ENCODE results near the gene ZNF324B. TPM values are rescaled to one million over a fixed set of nuclear protein-coding genes. Genes with fewer than 3 reads are reported as not detected.

ZNF324B gene
- total RNA-seq, 2 experiments from 2014 or later, result 7.6 to 8.2 TPM

DNA sequence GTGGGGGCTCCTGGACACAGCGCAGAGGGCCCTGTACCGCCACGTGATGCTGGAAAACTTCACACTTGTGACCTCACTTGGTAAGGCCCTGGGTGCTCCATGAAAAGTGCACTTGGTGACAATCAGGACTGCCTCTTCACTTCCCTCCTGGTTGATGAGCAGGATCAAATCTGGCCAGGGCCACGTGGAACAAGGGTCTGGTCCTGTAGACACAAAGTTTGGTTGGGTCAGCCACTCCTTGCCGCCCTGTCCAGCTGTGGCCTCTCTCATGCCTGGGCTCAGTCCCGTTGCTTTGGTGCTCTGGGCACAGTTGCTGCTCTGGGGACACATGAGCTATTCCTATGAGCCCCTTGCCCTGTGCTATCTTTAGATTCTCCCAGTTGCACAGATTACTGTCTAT is 2.3 kb downstream of the ZNF324B start:
- H3K4me3 Mint-ChIP-seq, result no peak overlapping the region
- ChIA-PET POLR2A (no interaction called here), CTCF (no interaction called here)
- no peak for TF ChIP-seq CTCF (IDR thresholded peaks at IDR 0.05)
- no peak overlapping the region for H3K27ac Mint-ChIP-seq
- peaks cover 26% of the 10 kb centered on the region for H3K4me1 Mint-ChIP-seq (ENCODE audit: low read depth)
- DNase-seq (no peak), ATAC-seq (no peak)
- H3K36me3 Mint-ChIP-seq (ENCODE audit: low read depth), result peaks cover 23% of the 10 kb centered on the region
- H3K9me3 Mint-ChIP-seq, result peaks cover 9% of the 10 kb centered on the region
- H3K27me3 Mint-ChIP-seq, result peaks cover 3% of the 10 kb centered on the region
- intact Hi-C loops (cut with micrococcal nuclease), result no loop called here

DNA sequence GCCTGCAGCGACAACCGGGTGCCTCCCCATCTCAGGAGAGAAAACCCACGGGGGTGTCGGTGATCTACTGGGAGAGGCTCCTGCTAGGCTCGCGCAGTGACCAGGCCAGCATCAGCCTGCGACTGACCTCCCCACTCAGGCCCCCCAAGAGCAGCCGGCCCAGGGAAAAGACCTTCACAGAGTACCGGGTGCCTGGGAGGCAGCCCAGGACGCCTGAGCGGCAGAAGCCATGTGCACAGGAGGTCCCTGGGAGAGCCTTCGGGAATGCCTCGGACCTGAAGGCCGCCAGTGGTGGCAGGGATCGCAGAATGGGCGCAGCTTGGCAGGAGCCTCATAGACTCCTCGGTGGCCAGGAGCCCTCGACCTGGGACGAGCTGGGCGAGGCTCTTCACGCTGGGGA is 3.9 kb downstream of the ZNF324B start:
- Mint-ChIP-seq H3K27me3 (peaks cover 3% of the 10 kb centered on the region), H3K27ac (no peak overlapping the region), H3K9me3 (no peaks in the 10 kb centered on the region), H3K4me3 (no peak overlapping the region), H3K4me1 (ENCODE audit: low read depth) (peaks cover 18% of the 10 kb centered on the region), H3K36me3 (ENCODE audit: low read depth) (peaks cover 20% of the 10 kb centered on the region)
- DNase-seq, result no peak
- intact Hi-C loops (cut with micrococcal nuclease), result no loop called here
- CTCF ChIA-PET, result no interaction called here
- POLR2A ChIA-PET, result no interaction called here
- ATAC-seq, result no peak
- no peak for TF ChIP-seq CTCF (IDR thresholded peaks at IDR 0.05)

GRCh38 chr19:58456111-58456510 is 4.7 kb downstream of the ZNF324B start:
- peaks cover 13% of the 10 kb centered on the region for H3K4me1 Mint-ChIP-seq (ENCODE audit: low read depth)
- DNase-seq, result no peak
- ATAC-seq, result no peak
- no peak for TF ChIP-seq CTCF (IDR thresholded peaks at IDR 0.05)
- intact Hi-C loops (cut with micrococcal nuclease), result no loop called here
- CTCF ChIA-PET, result no interaction called here
- POLR2A ChIA-PET, result no interaction called here
- no peak overlapping the region for H3K4me3 Mint-ChIP-seq
- H3K27ac Mint-ChIP-seq, result no peak overlapping the region
- H3K36me3 Mint-ChIP-seq (ENCODE audit: low read depth), result peaks cover 20% of the 10 kb centered on the region
- no peaks in the 10 kb centered on the region for H3K27me3 Mint-ChIP-seq
- no peaks in the 10 kb centered on the region for H3K9me3 Mint-ChIP-seq

GRCh38 chr19:58460039-58460438 is 8.6 kb downstream of the ZNF324B start:
- intact Hi-C loops (cut with micrococcal nuclease), result no loop called here
- DNase-seq (no peak), ATAC-seq (no peak)
- TF ChIP-seq CTCF (IDR thresholded peaks at IDR 0.05), result no peak
- CTCF ChIA-PET, result interaction anchor here (2.9 kb wide), 1 partner anchor 60 kb away, joined by 9 read pairs; the partner anchor contains the start of gene ZBTB45
- no peaks in the 10 kb centered on the region for H3K9me3 Mint-ChIP-seq
- H3K4me1 Mint-ChIP-seq (ENCODE audit: low read depth), result no peaks in the 10 kb centered on the region
- POLR2A ChIA-PET, result interaction anchor here (0.5 to 1.4 kb wide), 3 partner anchors 9 to 112 kb away, joined by 3 read pairs; partner anchors contain the start of gene TRIM28
- no peak overlapping the region for H3K4me3 Mint-ChIP-seq
- no peaks in the 10 kb centered on the region for H3K27me3 Mint-ChIP-seq
- peaks cover 9% of the 10 kb centered on the region for H3K36me3 Mint-ChIP-seq (ENCODE audit: low read depth)
- no peak overlapping the region for H3K27ac Mint-ChIP-seq

- Mint-ChIP-seq H3K9me3 (no peaks in the 10 kb centered on the region), H3K4me1 (ENCODE audit: low read depth) (peaks cover 25% of the 10 kb centered on the region), H3K27ac (no peak overlapping the region), H3K36me3 (ENCODE audit: low read depth) (peaks cover 13% of the 10 kb centered on the region), H3K27me3 (peaks cover 3% of the 10 kb centered on the region), H3K4me3 (peak overlapping the region; percentile 90)
- ATAC-seq (peak; percentile 5), DNase-seq (no peak)
- intact Hi-C loops (cut with micrococcal nuclease), result no loop called here
- ChIA-PET CTCF (interaction anchor here (0.8 kb wide), 1 partner anchor 47 kb away, joined by 3 read pairs; no protein-coding TSS in a partner anchor), POLR2A (interaction anchor here (1.8 kb wide), 1 partner anchor 9 kb away, joined by 6 read pairs; no protein-coding TSS in a partner anchor)
- TF ChIP-seq CTCF (IDR thresholded peaks at IDR 0.05), result no peak
Observed at GRCh38 chr19:58466089-58466759, 14.8 kb downstream of the ZNF324B start.

Data from activated CD8-positive, alpha-beta T cell treated with anti-CD3 and anti-CD28 coated beads for 36 hours (primary cell).